HG03066 (cell line): Measurements from ENCODE around the gene ST6GALNAC3.
"Not testable (repeated sequence)": the region's sequence is repeated elsewhere in the genome, so short reads cannot be mapped to it uniquely, and the experiment has no call there.

Experiments used
- ATAC-seq: cut with Tn5 transposase; IDR thresholded peaks from one replicate; pipeline ENCODE4 v1.9.1; 2021; ENCODE audit warnings: low read depth; ENCODE audit not compliant: unreplicated experiment

ST6GALNAC3 gene

DNA sequence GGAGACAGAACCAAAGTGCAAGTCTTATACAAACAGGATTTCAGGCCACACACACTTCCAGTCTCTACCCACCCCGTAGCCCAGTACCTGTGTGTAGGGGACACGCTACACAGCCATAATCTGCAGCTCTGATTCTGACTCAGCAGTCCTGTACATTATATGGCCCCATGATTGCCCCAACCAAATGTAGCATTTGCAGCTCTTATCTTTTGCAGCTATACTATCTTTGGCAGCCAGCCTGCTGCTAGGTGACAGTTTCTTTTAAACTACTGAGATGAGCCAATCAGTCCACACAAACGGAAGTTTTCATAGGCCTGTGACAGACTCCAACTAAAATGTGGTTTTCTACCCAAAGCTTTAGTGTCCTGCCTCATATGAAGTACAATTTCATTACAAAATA lies 533.2 kb downstream of the ST6GALNAC3 start:
- ATAC-seq = no peak

DNA sequence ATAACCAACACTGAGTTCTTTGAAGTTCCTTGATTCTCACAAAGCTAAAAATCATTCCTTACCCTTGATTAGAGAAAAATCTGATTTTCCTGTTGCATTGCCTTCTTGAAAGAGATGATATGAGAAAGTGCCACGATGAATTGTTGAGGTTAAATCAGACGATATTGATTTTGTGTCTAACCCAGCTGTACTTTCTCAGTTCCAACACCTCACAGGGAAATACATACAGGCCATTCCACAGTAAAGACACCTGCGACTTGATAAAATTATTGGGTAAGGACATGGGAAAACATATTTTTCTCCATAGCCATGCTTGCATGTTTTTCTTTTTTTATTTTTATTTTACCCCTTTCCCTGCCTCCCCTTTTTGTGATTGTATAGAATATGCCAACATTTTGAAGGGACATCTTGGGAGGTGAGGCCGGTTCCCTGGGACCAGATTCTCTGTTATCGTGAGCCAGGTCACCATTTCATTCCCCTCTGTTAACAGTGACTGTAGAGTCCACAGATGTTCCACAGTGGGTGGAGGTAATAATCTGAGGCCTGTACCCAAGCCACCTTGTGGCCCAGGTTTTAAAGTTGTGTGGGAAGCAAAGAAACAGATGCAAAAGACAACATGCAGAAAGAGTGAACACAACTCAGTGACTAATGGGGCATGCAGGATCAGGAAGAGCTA lies 537.4 kb downstream of the ST6GALNAC3 start:
- no peak for ATAC-seq

DNA sequence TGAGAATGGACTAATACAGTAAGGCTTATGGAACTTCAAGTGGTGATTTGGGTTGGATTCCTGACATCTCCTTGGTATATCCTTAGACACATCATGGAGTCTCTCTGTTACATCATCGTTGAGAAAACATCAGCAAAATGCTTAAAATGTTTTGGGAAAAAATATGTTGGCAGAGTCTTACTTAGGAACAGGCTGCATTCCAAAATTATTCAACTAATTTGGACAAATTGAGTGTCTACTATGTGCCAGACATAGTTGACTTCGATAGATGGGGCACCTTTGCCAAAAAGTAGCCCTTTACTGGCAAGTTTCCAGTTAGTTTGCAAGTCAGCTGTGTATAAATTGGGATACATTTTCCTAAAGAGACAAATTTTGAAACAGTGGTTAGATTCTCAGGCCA lies 539.3 kb downstream of the ST6GALNAC3 start:
- ATAC-seq = no peak

DNA sequence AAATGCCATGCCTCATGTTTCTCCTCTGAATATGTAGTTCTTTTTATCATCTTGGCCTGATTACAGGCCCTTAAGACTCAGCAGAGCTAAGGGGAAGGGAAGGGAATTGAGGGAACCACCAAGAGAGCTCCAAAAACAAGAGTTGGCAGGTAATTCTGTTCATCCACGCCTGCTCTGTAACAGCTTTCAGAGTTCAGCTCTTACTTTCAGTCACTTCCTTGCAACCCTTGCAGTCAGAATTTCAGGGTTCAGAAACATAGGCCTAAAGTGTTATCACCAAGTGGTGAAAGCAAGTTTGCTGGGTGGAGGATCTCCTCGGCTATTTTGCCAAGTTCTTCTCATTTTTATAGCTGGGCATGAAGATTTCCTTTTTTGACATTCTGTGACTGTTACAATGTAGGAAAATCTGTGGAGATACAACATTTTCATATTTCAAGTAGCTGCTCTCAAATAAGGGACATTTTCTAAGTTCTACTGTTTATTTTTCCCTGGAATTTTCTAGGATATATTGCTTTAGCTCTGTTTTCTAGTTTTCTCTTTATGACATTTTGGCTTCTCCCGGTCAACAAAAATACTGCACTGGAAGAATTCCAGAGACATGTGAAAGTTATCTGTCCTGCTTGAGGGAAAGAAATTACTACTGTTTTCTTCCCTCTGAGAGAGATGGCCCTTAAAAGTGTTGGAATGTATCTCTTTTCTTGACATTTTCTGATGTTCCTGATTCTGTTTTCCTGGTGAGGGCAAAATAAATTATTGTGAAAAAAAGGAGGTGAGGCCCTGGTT lies 540.9 kb downstream of the ST6GALNAC3 start:
- ATAC-seq = no peak

DNA sequence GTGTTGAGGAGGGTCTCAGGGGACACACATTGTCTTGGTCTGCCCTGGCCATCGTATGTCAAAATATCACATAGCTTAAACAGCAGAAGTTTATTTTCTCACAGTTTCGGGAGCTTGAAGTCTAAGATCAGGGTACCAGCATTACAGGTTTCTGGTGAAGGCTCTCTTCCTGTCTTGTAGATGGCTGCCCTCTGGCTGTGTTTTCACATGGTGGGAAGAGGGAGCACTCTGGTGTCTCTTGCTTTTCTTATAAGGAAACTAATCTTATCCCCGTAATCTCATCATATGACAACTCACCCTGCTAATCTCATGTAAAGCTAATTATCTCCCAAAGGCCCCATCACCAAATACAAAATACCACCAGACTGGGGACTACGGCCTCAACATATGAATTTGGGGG lies 545.8 kb downstream of the ST6GALNAC3 start:
- ATAC-seq = no peak

DNA sequence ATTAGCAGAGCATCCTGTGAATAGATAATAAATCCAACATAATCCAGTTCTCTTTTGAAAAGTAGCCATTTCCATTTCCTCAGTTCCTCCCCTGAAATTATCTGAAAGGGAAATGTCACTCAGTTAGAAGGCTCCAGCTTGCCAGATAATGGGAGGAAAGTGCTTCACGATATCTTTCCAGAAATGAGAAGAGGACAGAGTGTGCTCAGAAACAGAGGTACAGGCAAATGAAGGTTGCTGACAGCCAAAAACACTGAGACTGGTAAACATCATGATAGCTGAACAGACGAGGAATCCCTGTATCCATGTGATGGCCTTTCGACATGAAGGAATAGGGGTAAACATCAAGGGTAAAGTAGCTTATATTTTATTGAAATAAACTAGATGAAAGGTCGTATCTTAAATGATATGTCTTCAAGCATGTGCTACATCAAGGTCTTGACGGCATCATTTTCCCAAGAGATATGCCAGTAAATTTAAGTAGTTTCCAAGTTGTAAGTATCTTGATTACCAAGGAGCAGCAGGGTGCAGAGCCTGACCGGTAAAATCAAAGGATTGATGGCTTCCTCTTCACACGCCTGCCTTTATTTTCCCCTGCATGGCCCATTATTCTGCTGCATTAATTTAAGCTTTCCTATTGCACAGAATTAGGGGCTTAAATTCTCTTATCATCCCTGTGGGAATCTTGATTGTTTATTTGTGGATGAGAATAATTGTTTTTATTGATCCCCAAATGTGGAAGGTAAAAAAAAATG lies 548.4 kb downstream of the ST6GALNAC3 start:
- ATAC-seq = no peak

DNA sequence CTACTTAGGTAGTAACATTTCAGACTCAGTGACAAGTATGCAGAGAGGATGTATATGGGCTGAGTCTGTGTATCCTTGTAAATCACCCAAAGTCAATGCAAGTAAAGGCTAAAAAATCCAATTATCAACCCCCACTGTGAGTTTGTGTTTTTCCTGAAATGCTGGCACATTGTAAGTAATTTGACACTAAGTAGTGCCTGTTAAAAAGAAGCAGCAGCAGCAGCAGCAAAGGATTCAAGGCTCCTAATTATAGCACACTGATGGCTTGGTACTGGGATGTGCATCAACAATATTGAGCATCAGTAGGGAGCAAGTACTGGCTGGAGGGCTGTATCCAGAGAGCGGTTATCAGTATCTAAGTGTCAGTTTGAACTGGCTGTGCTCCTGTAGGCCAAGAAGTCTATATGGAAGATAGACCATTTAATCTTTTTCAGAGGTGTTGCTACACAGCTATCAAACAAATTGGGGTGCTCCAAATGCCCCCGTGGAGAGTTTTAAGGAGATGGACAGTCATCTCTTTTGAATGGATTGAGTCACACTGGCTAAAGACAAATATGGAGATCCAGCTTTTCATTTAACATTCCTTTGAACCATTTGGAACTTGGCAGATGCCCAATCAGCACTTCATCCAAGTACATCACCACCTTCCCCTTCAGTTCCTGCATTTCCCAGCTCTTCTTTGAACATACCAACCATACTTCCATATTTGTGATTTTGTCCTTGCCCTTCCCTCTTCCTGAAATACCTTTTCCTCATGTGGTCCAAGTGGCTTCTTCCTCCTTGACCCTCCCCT lies 551.5 kb downstream of the ST6GALNAC3 start:
- no peak for ATAC-seq

DNA sequence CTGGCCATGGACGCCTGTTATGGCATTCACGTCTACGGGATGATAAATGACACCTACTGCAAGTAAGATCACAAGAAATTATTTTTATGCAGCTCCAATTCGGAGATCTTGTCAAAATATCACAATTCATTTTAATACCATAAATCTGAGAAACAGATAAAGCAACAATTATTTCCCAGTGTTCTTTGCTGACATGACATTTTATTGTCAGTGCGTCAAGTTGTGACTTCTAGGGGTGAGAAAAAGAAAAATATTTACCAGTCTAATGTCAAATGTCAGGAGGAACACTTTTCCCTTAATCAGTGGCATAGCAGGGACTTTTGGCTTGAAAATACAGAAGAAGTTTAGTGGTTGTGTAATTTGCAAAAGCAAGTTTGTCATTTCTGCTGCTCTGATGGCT lies 553.0 kb downstream of the ST6GALNAC3 start:
- no peak for ATAC-seq

DNA sequence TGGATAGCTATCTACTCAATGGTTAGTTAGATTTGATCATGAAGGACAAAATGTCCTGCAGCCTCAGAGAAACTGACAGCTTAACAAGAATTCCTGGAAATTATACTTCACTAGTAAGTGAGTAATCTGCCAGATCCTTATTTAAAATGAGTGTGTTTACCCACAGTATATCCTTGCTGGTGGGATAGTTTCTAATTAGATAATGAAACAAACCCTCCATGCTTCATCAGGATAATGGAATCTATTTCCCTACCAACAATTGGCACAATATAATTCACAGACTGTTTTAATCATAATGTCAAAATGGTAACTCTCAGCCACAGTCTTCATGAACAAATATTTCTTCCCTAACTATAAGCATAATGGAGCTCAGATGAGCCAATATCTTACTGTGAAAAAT lies 553.4 kb downstream of the ST6GALNAC3 start:
- no peak for ATAC-seq

DNA sequence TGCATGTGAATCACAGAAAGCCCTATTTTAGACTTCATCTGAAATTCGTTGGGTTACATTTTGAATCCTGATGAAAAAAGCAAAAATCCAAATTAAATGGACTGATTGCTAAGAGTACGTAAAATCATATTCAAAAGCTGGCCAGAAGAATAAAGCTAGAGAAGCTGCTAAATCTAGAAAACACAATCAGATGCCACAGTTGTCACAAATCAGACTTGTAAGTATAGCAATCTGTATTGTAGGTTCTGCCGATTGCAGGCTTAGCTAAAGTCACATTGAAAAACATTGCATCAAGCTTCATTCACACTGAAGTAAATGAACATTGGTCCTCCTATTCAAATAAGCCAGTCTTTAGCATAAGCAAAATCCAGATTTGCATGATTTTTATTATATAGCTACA lies 557.6 kb downstream of the ST6GALNAC3 start:
- no peak for ATAC-seq

DNA sequence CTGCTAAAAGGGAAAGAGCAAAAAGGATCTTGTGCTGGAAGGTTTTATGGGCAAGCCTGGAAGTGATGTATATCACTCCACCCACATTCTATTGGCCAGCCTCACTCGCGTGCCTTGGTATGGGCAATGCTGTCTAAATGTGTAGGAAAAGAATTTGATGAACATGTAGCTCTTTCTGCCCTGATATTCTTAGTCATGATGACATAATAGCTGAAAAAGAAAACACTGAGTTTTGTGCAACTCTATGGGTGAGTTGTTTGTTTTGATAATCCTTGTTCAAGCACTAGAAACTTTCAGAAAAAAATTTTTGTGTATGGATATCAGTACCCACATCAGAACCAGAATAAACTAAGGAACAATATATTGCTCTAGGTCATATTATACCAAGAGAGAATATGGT lies 561.2 kb downstream of the ST6GALNAC3 start:
- no peak for ATAC-seq

DNA sequence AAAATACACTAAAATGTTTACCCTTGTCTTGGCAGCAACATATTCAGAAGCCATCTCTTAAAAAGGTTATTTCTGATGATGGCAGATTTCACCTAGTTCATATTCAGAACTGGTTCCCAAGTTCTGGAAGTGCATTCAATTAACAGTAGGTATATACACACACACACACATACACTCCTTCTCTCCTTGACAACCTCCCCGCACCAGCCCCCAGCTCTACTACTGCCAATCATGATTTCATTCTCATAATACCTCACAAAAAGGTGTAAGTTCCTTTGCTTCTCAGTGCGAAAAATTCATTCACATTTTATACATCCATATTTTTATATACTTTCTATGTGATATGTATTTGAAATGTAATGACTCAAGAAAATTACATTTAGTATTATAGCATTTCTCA lies 564.6 kb downstream of the ST6GALNAC3 start:
- no peak for ATAC-seq

DNA sequence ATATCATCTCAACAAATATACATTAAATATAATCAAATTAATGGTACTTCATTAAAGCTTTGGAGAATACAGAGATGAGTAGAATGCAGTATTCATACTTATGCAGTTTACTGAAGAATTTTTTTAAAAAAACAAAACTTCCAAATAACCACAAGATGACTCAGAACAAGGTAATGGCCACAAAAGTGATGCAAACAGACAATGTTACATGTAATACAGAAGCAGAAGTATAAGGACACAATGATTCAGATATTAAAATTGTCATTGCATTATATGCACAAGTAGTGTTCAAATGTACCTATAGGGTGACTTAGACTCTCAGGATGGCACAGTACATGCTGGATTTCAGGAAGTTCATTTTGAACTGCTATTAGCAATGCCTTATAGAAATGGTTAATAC lies 565.5 kb downstream of the ST6GALNAC3 start:
- ATAC-seq = no peak

DNA sequence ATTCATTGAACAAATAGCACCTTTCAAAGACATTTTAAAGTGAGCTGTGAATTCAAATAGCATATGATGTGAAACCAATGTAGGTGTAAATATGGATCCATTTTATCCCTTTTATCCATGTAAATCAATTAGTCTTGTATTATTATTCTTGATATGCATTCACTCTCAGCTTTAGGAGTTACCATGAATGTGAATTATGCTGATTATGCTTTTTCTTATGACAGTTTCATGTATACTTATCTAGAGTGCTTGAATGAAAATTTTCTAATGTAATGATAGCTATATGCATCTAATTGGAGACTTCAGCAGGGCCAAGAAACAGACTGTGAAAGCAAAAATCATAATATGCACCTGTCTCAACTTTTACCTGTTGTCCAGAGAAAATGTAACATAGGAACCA lies 566.2 kb downstream of the ST6GALNAC3 start:
- ATAC-seq = no peak

DNA sequence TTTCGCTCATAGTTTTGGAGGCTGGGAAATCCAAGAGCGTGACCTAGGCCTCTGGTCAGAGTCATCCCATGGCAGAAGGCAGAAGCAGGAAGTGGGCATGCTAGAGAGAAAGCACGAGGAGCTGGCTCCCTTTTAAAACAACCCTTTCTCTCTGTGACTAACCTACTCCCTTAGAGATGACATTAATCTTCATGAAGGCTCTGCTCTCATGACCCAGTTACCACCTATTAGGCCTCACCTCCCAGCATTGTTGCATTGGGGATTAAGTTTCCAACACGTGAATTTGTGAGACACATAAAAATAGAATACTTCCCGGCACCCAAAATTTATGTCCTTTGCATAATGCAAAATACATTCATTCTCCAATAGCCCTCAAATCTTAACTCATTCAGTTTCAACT lies 569.6 kb downstream of the ST6GALNAC3 start:
- no peak for ATAC-seq

DNA sequence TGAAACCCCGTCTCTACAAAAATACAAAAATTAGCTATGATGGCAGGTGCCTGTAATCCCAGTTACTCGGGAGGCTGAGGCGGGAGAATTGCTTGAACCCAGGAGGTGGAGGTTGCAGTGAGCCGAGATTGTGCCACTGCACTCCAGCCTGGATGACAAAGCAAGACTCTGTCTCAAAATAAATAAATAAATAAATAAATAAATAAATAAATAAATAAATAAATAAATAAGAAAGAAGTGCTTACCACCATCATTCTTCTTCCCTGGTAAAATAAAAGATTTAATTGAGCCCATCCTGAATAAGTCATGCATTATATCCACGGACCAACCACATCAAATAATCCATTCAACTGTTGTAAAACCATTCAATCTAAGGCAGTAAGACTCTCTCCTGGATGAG lies 578.3 kb downstream of the ST6GALNAC3 start:
- ATAC-seq = not testable (repeated sequence)

DNA sequence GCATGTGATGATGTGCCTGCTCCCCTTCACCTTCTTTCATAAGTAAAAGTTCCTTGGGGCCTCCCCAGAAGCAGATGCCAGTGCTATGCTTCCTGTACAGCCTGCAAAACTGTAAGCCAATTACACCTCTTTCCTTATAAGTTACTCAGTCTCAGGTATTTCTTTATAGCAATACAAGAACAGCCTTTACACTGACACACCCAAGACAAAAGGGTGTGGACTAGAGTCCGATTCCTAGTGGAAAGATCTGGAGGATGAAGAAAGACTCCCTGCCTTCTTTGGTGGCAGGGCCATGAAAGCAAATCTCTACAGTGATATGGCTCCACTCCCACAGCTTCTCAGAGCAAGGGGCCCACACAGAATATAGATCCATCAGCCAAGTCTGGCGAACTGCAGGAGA lies 583.1 kb downstream of the ST6GALNAC3 start:
- ATAC-seq = no peak

DNA sequence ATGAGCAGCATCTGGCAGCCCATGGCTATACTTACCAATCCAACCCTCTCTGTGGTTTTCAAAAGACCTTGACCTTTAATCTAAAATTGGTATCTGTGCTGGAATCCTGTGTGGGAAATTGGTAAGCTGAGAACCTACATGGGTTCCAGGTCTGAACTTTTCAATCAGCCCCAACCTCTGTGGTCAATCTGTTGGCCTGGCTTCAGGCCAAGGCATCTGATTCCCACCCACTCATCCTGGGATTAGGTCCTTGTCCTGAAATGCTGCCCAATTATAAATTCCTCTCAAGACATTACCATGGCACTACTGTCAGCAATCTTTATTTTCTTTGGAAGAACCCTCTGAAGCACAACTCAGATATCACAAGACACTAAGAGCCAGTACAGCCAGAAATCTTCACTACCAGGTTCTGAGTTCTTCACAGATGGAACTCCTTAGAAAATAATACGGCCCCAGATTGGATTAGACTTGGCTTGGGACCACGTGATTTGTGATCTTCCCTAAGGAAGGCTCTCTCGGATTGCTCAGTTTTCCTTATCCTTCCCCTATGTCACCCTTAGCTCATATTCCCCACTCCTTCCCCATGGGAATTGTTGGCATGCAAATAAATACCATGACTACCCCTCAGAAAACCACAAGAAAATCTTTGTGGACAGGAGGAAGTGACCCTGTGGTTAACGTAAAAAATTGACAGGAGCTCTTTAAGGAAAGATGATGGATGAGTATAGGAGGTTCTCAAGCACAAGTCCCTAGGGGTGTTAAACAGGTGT lies 584.8 kb downstream of the ST6GALNAC3 start:
- no peak for ATAC-seq

DNA sequence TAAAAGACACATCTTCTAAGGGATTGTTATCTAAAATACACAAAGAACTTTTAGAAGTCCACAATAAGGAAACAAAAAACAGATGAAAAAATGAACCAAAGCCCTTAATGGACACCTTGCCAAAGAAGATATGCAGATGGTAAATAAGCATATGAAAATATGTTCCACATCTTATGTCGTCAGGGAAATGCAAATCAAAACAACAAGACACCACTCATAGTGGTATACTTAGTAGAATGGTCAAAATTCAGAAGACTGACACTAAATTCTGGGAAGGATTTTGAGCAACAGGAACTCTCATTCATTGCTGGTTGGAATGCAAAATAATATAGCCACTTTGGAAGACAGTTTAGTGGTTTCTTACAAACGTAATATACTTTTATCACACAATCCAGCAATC lies 587.0 kb downstream of the ST6GALNAC3 start:
- no peak for ATAC-seq

DNA sequence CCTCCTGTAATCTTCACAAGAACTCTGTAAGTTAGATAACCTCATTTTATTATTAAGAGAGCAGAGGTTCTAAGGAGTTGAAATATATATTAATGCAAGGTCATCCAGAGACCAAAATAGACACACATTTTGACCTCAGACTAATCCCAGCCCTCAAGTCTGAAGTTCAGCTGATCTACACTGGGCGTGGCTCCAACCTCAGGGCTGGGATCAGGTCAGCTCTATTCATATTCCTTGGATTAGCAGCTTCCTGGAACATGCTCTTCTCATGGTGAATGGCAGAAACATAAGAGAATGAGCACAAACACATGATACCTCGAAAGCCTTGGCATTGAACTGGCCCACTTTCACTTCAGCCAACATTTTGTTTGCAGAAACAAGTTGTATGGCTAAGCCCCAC lies 592.0 kb downstream of the ST6GALNAC3 start:
- no peak for ATAC-seq
